GM19397 (cell line): ENCODE measurements around the gene RNF187.

ENCODE experiments used
- ATAC-seq: cut with Tn5 transposase; IDR thresholded peaks from one replicate; pipeline ENCODE4 v1.9.1; 2021; ENCODE audit warnings: mild to moderate bottlenecking, moderate library complexity; ENCODE audit not compliant: unreplicated experiment

RNF187 gene

DNA sequence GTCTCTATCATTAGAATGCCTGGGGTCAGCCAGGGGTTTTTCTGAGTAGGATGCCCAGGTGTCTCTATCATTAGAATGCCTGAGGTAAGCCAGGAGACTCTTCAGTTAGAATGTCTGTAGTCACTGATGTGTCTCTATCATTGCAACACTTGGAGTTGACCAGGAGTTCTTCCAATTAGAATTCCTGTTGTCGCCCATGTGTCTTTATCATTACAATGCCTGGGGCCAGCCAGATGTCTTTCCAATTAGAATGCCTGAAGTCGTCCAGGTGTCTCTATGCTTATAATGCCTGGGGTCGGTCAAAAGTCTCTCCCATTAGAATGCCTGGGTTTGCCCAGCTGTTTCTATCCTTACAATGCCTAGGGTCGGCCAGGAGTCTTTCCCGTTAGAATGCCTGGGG is 55.8 kb downstream of the RNF187 start:
- ATAC-seq: no peak

DNA sequence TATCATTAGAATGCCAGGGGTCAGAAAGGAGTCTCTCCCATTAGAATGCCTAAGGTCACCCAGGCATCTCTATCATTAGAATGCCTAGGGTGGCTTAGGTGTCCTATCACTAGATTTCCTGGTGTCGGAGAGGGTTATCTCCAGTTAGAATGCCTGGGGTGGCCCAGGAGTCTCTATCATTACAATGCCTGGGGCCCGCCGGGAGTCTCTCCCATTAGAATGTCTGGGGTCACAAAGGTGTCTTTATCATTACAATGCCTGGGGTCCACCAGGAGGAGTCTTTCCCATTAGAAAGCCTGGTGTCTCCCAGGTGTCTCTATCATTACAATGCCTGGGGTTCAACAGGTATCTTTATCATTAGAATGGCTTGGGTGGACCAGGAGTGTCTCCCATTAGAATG is 56.2 kb downstream of the RNF187 start:
- ATAC-seq: no peak

DNA sequence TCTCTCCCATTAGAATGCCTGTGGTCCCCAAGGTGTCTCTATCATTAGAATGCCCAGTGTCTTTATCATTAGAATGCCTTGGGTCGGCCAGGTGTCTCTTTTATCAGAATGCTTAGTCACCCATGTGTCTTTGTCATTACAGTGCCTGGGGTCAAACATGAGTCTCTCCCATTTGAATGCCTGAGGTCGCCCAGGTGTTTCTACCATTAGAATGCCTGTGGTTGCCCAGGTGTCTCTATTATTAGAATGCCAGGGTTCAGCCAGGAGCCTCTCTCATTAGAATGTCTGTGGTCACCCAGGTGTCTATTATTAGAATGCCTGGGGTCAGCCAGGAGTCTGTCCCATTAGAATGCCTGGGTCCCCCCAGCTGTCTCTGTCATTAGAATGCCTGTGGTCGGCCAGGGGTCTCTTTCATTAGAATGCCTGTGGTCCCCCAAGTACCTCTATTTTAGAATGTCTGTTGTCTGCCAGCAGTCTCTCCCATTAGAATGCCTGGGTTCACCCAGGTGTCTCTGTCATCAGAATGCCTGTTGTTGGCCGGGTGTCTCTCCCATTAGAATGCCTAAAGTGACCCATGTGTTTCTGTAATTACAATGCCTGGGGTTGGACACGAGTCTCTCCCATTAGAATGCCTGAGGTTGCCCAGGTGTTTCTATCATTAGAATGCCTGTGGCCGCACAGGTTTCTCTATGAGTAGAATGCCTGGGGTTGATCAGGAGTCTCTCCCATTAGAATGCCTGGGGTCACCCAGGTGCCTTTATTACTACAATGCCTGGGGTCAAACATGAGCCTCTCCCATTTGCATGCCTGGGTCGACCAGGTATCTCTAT is 57.1 kb downstream of the RNF187 start:
- no peak for ATAC-seq

DNA sequence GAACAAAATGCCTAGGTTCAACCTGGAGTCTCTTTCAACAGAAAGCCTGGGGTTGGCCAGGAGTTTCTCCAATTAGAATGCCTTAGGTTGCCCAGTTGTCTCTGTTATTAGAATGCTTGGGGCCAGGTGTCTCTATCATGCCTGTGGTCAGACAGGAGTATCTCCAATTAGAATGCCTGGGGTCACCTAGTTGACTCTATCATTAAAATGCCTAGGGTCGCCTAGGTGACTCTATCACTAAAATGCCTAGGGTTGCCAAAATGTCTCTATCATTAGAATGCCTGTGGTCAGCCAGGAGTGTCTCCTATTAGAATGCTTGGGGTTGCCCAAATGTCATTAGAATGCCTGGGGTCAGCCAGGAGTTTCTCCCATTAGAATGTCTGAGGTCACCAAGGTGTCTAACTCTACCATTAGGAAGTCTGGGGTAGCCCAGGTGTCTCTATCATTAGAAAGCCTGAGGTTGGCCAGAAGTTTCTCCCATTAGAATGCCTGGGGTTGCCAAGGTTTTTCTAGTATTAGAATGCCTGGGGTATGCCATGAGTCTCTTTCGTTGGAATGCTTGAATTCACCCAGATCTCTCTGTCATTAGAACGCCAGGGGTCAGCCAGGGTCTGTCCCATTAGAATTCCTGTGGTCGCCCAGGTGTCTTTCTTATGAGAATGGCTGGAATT is 57.9 kb downstream of the RNF187 start:
- no peak for ATAC-seq
